Astrocyte of the spinal cord (primary cell): ENCODE data around the gene SPOP.
A peak's percentile ranks its signal among the peaks of the same experiment; 100 is the strongest.

Source experiments
- DNase-seq: peaks from one replicate; pipeline ENCODE4 v3.0.0; 2011; ENCODE audit warnings: low read depth, low spot score
- H3K4me3 ChIP-seq: 2 replicates; pipeline ENCODE4 v1.5.1; 2011; ENCODE audit warnings: low read depth, mild to moderate bottlenecking, low read length, moderate library complexity
- CTCF ChIP-seq: IDR thresholded peaks from 2 replicates; pipeline ENCODE4 v1.5.1; 2012; ENCODE audit warnings: low read depth, mild to moderate bottlenecking, low read length, inconsistent platforms
- in situ Hi-C: cut with HindIII; loops from 2 replicates; pipeline ENCODE4 v1.10.0; 2017; ENCODE audit warnings: low sequenced_read_pairs

The SPOP gene

GRCh38 chr17:49590874-49591273 is 87.0 kb downstream of the SPOP start:
- TF ChIP-seq CTCF = no peak
- DNase-seq = no peak
- in situ Hi-C loops = no loop called here
- H3K4me3 ChIP-seq = no peak overlapping the region

GRCh38 chr17:49589577-49589927 is 88.3 kb downstream of the SPOP start:
- H3K4me3 ChIP-seq = no peak overlapping the region
- no peak for TF ChIP-seq CTCF
- in situ Hi-C loops = no loop called here
- no peak for DNase-seq

GRCh38 chr17:49588726-49589576 is 88.9 kb downstream of the SPOP start:
- in situ Hi-C loops = no loop called here
- no peak for TF ChIP-seq CTCF
- no peak for DNase-seq
- H3K4me3 ChIP-seq = no peak overlapping the region

GRCh38 chr17:49588312-49588711 is 89.6 kb downstream of the SPOP start:
- H3K4me3 ChIP-seq = no peak overlapping the region
- TF ChIP-seq CTCF = no peak
- in situ Hi-C loops = no loop called here
- no peak for DNase-seq

- DNase-seq = no peak
- H3K4me3 ChIP-seq = no peak overlapping the region
- in situ Hi-C loops = no loop called here
- no peak for TF ChIP-seq CTCF
Measured at GRCh38 chr17:49587366-49588073, 90.4 kb downstream of the SPOP start.

- peak; percentile 13 for TF ChIP-seq CTCF
- DNase-seq = no peak
- H3K4me3 ChIP-seq = no peak overlapping the region
- in situ Hi-C loops = no loop called here
Measured at GRCh38 chr17:49585422-49586027, 92.4 kb downstream of the SPOP start.
